ENCODE measurements around the gene HSPA12B. TPM values are rescaled to one million over a fixed set of nuclear protein-coding genes. Genes with fewer than 3 reads are reported as not detected.

HSPA12B gene
- polyA plus RNA-seq, 5 donors = 21.2 to 34.6 (median 24.0) TPM

GRCh38 chr20:3763671-3764601 is 31.5 kb downstream of the HSPA12B start:
- DNase-seq = no peak

GRCh38 chr20:3764659-3765058 is 32.2 kb downstream of the HSPA12B start:
- no peak for DNase-seq

- no peak for DNase-seq
Observed at GRCh38 chr20:3765171-3765882, 32.8 kb downstream of the HSPA12B start.

GRCh38 chr20:3766422-3767109 is 34.1 kb downstream of the HSPA12B start:
- no peak for DNase-seq

GRCh38 chr20:3767110-3767426 is 34.6 kb downstream of the HSPA12B start:
- DNase-seq = no peak

- peak; percentile 98 for DNase-seq
Observed at GRCh38 chr20:3767427-3768341, 35.2 kb downstream of the HSPA12B start, which contains the start of gene ADISSP. TSS of gene ADISSP (minus strand) at chr20:3767753. CDS start at chr20:3760100, 7,653 bp downstream.

- DNase-seq = peak; percentile 69 to 71
Observed at GRCh38 chr20:3768342-3769130, 36.1 kb downstream of the HSPA12B start.

GRCh38 chr20:3771552-3772058 is 39.1 kb downstream of the HSPA12B start:
- DNase-seq = no peak

- DNase-seq = no peak
Observed at GRCh38 chr20:3775457-3776108, 43.1 kb downstream of the HSPA12B start.

GRCh38 chr20:3777381-3777715 is 44.9 kb downstream of the HSPA12B start:
- DNase-seq = no peak

- no peak for DNase-seq
Observed at GRCh38 chr20:3777716-3778629, 45.5 kb downstream of the HSPA12B start.

GRCh38 chr20:3778976-3779375 is 46.5 kb downstream of the HSPA12B start:
- no peak for DNase-seq

GRCh38 chr20:3781153-3781910 is 48.8 kb downstream of the HSPA12B start, which contains the start of gene SPEF1:
TSS of gene SPEF1 (minus strand) at chr20:3781448. CDS start at chr20:3781287, 161 bp downstream.
- DNase-seq = peak; percentile 83 to 86

GRCh38 chr20:3782597-3782996 is 50.1 kb downstream of the HSPA12B start:
- no peak for DNase-seq

GRCh38 chr20:3783068-3783489 is 50.6 kb downstream of the HSPA12B start:
- DNase-seq = no peak

- DNase-seq = no peak
Observed at GRCh38 chr20:3783511-3784195, 51.2 kb downstream of the HSPA12B start.

Data from right lung (tissue), 5 donors.